ENCODE data around the gene ST6GAL1. TPM values are rescaled to one million over a fixed set of nuclear protein-coding genes. Genes with fewer than 3 reads are reported as not detected.
A peak's percentile ranks its signal among the peaks of the same experiment; 100 is the strongest.

Gene ST6GAL1
- total and polyA plus RNA-seq, 10 of the 15 experiments (the other 5 are each of a cell fraction or from before 2014, with no cell fraction given), result 74.2 to 248 (median 149) TPM

GRCh38 chr3:187066228-187066995, 136.1 kb downstream of the ST6GAL1 start (continued):
- TF ChIP-seq CHD2 (IDR thresholded peaks at IDR 0.05; ENCODE audit: borderline replicate concordance, low read depth, low read length), result no peak
- TF ChIP-seq POU2F2 (IDR thresholded peaks at IDR 0.05; ENCODE audit: borderline replicate concordance, low read depth, low read length), result peak; percentile 3; the same call in 1 of the 3 replicates
- TF ChIP-seq, protein P1, sequence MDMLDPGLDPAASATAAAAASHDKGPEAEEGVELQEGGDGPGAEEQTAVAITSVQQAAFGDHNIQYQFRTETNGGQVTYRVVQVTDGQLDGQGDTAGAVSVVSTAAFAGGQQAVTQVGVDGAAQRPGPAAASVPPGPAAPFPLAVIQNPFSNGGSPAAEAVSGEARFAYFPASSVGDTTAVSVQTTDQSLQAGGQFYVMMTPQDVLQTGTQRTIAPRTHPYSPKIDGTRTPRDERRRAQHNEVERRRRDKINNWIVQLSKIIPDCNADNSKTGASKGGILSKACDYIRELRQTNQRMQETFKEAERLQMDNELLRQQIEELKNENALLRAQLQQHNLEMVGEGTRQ (IDR thresholded peaks at IDR 0.05; ENCODE audit: borderline replicate concordance, low read depth, low read length), result no peak
- no peak for TF ChIP-seq ATF3 (IDR thresholded peaks at IDR 0.05; ENCODE audit: borderline replicate concordance, extremely low read depth, low read depth, low read length)
- TF ChIP-seq ELK1 (IDR thresholded peaks at IDR 0.05; ENCODE audit: low read depth, low read length), result no peak
- no peak for TF ChIP-seq MEF2B (IDR thresholded peaks at IDR 0.05; ENCODE audit: partially characterized antibody, poor library complexity, severe bottlenecking)
- TF ChIP-seq CEBPB (IDR thresholded peaks at IDR 0.05; ENCODE audit: borderline replicate concordance in 1 of 2, low read depth in 2 of 2, low read length in 2 of 2), result no peak
- no peak for TF ChIP-seq FOXK2 (IDR thresholded peaks at IDR 0.05)
- TF ChIP-seq BCL11A (IDR thresholded peaks at IDR 0.05; ENCODE audit: low read depth, low read length), result no peak
- TF ChIP-seq, protein P2, sequence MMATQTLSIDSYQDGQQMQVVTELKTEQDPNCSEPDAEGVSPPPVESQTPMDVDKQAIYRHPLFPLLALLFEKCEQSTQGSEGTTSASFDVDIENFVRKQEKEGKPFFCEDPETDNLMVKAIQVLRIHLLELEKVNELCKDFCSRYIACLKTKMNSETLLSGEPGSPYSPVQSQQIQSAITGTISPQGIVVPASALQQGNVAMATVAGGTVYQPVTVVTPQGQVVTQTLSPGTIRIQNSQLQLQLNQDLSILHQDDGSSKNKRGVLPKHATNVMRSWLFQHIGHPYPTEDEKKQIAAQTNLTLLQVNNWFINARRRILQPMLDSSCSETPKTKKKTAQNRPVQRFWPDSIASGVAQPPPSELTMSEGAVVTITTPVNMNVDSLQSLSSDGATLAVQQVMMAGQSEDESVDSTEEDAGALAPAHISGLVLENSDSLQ (IDR thresholded peaks at IDR 0.05), result no peak
- TF ChIP-seq SUPT20H (IDR thresholded peaks at IDR 0.05; ENCODE audit: borderline replicate concordance, control insufficient read depth, low read depth, low read length), result no peak
- peak; percentile 31; the same call in 1 of the 2 replicates for TF ChIP-seq FOXM1 (IDR thresholded peaks at IDR 0.05; ENCODE audit: low read depth, low read length)
- no peak for TF ChIP-seq BMI1 (IDR thresholded peaks at IDR 0.05; ENCODE audit: borderline replicate concordance)
- no peak for TF ChIP-seq KAT2A (conservative IDR thresholded peaks at IDR 0.05; ENCODE audit: control insufficient read depth, low read depth, low read length)
- TF ChIP-seq SMARCA5 (IDR thresholded peaks at IDR 0.05), result no peak
- 0 out of 2 replicates have a peak, but pooled peaks have one; percentile 48 for TF ChIP-seq POLR2AphosphoS5 (IDR thresholded peaks at IDR 0.05; ENCODE audit: low read length)
- no peak for TF ChIP-seq SMAD1 (IDR thresholded peaks at IDR 0.05; ENCODE audit: low read depth, partially characterized antibody)
- TF ChIP-seq ZNF384 (IDR thresholded peaks at IDR 0.05; ENCODE audit: borderline replicate concordance, low read depth, low read length), result 0 out of 2 replicates have a peak, but pooled peaks have one; percentile 2
- TF ChIP-seq RCOR1 (conservative IDR thresholded peaks at IDR 0.05; ENCODE audit: low read depth, low read length), result no peak
- TF ChIP-seq EED (IDR thresholded peaks at IDR 0.05; ENCODE audit: low read depth), result peak; percentile 39; the same call in 1 of the 2 replicates
- TF ChIP-seq PML (IDR thresholded peaks at IDR 0.05; ENCODE audit: low read length), result no peak; the same call in none of the 2 replicates
- TF ChIP-seq ESRRA (IDR thresholded peaks at IDR 0.05; ENCODE audit: low read length), result no peak
- TF ChIP-seq SMC3 (IDR thresholded peaks at IDR 0.05; ENCODE audit: borderline replicate concordance, low read length), result peak; percentile 45; the same call in 1 of the 2 replicates
- no peak for TF ChIP-seq TCF3 (IDR thresholded peaks at IDR 0.05; ENCODE audit: borderline replicate concordance, insufficient read depth, low read depth, low read length)

All from GM12878 (cell line).